Neural progenitor cell (in vitro differentiated cells): ENCODE measurements around the gene TRIM65.

Source experiments
- EZH2phosphoT487 ChIP-seq: fragments of 200-600 bp; sonication (generic); IDR thresholded peaks from 2 replicates; pipeline ENCODE4 v1.6.1; 2017; ENCODE audit warnings: antibody characterized with exemption
- TF ChIP-seq, protein P1 (sequence below): fragments of 200-600 bp; sonication (generic); IDR thresholded peaks from 2 replicates; pipeline ENCODE4 v1.5.1; 2017; ENCODE audit warnings: antibody characterized with exemption, mild to moderate bottlenecking

DNA sequence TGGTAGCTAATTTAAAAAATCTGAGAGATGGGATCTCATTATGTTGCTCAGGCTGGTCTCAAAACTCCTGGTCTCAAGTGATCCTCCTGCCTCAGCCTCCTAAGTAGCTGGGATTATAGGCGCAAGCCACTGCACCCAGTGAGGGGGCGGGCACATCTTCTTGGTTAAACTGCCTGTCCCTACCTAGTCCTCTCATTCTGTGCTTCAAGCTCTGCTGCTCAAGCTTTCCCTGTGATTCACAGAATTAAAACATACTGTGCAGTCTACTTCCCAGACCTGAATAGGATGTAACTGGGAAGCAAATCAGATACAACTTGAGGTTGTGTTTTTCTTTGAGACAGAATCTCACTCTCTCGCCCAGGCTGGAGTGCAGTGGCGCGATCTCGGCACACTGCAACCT lies 5.7 kb upstream of the TRIM65 start:
- TF ChIP-seq, protein P1, sequence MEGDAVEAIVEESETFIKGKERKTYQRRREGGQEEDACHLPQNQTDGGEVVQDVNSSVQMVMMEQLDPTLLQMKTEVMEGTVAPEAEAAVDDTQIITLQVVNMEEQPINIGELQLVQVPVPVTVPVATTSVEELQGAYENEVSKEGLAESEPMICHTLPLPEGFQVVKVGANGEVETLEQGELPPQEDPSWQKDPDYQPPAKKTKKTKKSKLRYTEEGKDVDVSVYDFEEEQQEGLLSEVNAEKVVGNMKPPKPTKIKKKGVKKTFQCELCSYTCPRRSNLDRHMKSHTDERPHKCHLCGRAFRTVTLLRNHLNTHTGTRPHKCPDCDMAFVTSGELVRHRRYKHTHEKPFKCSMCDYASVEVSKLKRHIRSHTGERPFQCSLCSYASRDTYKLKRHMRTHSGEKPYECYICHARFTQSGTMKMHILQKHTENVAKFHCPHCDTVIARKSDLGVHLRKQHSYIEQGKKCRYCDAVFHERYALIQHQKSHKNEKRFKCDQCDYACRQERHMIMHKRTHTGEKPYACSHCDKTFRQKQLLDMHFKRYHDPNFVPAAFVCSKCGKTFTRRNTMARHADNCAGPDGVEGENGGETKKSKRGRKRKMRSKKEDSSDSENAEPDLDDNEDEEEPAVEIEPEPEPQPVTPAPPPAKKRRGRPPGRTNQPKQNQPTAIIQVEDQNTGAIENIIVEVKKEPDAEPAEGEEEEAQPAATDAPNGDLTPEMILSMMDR = no peak
- TF ChIP-seq EZH2phosphoT487 = no peak
